ENCODE data around the gene FIP1L1.

Gene FIP1L1

DNA sequence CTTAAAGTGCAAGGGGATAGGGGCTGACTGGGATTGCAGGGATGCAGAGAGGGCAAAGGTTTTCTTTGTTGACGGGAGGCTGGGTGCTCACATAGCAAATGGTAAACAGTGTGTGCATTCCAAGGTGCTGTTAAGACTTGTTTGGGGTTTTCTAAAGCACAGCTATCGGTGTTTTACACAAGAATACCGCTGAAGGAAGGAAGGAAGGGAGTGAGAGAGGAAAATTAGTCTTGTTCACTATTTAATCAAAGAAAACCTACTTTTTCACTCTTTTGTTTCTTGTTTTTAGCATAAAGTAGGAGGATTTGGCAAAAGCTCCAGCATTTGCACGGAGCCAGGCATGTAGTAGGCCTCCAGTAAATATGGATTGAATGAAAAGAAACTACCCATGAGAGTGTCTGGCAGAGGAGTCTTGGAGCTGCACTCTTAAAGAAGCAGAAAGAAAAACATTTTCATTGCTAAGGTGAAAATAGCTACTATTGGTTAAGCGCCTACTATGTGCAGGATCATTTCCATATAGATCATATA is 99.7 kb downstream of the FIP1L1 start:
- DNase-seq: no peak

DNA sequence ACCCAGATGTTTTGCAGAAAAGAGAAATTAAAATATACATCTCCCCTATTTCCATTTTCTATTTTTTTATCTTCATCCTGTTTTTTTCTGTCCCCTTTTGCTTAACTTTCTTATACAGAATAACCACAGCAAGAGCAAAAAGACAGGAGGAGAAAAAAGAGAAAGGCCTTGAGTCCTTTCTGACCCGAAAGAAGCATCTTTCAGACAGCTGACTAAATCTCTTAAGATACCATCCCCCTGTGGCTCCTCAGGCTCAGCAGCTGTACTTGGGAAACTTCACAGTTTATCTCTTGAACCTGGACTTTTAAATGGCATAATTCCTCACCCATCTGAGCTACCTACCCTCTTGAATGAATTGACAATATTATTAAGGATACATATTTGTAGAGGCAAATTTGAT is 100.2 kb downstream of the FIP1L1 start:
- DNase-seq: no peak

DNA sequence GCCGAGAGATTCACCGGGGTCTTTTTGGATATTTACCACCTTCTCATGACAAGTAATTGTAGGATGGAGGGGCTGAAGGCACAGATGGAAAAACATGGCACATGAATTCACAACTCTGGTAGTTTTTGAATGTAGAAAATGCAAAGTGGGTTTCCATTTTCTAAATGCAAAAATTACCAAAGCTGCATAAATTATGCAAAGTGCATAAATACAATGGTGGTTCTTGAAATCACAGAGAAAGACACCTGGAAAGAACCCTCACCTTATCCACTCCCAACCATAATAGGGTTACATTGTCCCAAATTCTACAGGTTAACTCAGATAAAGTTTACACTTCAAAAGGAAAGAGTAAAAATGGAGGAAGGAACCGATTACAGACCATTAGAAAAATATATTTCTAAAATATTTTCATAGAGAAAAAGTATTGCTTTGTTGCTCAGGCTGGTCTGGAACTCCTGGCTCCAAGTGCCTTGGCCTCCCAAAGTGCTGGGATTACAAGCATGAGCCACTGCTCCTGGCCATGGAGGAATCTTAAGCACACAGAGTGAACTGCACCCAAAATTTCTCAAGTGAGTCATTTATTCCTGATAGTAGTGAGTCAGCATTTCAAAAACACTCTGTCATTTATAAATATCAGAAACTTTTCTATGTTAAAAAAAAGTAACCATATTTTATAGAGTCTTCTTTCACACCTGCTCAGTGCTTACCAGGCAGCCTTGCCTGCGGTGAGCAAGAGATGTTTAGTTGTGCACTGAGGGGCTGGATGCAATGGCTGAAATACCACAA is 101.4 kb downstream of the FIP1L1 start:
- no peak for DNase-seq

DNA sequence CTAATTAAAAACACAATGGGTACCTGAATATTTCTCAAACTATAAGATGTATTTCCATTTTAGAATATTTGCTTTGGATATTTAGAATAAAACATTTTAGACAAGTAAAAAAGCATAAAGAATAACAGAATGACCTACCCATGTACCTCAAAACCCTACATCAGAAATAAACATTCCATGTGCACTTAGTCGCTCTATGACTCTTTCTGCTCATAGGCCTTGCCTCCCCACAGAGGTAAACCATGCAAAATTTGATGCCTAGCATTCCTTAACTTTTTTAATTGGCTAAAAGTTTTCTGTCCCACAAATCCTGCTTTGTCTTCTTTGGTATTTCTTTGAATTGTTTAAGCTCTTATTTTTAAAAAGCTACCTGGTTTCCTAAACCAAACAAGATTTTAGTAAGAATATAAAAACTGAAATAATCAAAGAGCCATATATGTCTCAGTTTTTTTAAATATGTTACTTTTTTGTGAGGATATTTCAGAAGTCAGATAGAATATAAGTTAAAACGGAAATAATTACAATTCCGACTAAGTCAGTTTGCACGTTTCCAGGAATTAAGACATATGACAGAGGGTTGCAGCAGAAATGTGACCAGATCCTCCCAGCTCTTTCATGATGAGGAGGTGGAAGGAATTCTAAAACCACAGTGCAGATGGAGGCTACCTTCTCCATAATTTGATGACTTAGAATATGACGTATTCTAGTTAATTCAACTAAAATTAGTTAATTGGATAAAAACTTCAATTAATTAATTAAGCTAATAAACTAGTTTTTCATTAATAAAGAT is 102.5 kb downstream of the FIP1L1 start:
- no peak for DNase-seq

DNA sequence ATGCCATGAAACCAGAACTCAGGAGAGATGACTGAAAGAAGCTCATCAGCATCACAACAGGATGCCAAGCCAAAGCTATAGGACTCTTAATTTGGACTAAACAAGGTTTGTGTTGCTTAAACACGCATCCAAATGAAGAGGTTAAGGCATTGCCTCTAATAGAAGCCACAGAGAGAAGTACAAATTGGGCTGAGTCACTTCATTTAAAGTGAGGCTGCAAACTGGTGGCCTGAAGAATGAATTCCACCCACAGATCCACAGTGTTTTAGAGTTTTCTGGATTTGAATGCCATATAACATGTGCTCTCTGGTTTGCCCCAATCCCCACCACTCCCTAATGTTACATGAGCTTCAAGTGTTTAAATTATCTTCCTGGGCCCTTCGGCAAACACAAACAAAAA is 103.5 kb downstream of the FIP1L1 start:
- no peak for DNase-seq

DNA sequence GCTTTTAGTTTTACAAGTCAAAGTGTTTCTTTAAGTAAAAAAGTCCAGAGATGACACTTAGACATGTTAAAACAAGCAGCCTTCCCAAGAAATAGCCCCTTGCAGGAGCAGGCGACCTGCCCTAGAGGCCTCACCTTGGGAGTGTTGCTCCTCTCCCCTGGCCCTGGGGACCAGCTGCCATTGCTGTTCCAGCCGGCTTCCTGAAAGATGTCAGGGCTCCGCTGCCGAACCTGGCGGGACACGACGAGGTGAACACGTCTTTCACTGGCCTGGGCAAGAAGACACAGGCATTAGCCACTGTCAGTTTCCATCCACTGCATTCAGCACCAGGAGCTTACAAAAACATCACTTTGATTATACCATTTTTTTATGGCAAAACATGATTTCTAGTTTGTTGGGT is 104.1 kb downstream of the FIP1L1 start:
- no peak for DNase-seq

DNA sequence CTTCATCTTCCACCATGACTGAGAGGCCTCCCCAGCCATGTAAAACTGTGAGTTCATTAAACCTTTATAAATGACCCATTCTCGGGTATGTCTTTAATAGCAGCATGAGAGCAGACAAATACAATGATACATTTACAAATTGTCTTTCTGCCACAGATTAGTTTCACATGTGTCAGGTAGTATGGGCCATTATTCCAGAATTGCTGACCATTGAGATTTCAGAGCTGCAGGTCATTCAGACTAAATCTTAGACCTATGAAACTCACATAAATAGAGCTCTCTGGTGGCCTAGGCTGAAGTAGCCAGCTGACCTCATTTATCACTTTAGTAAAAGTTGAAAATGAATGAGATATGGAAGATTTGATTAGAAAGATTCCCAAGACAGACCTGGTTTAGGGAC is 105.8 kb downstream of the FIP1L1 start:
- no peak for DNase-seq

DNA sequence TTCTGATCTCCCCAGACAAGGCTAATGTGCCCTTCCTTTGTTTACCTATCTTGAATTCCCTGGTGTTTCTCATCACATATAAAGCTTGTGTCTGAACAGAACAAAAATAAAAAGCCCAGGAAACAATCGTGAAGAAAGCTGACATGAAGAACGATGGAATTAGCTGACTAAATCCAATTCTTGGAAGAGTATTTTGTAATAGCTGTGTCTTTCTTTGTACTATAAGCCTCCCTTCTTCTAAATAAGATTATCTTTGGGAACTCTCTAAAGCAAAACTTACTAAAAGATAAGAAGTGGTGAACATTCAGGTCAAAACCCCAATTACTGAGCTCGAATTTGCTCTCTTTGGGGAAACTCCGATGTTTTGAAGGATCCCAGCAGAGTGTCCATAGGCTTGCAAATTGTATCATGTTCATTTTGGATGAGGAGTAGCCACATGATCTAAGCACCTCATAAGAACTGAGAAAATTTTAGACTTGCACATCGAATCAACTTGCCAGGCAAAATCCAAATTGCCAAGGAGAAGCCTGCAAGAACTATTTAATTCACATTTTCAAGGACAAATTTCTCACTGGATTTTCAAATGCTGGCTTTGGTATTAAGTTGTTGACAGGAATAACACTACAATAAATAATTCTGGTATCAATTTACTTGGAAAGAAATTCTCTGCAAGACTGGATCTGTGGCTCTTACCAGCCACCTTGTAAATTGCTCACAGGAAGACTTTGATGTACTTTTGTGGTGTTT is 107.6 kb downstream of the FIP1L1 start:
- no peak for DNase-seq

DNA sequence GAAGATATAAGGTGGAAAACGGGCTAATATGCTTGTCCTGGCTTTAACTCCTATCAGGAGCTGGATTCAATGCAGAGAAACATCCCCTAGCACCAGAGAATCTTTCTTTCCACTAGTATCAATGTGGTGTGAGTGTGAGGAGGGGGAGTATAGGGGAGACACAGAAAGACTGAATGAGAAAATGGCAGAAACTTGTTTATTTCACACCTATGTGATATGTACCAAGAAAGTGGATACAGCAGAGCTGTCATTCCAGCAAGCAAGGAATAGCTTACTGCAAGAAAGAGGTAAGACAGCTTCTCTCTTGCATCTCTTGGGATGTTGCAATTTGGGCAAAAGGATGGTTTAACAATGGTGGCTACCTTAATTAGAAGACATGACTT is 108.2 kb downstream of the FIP1L1 start:
- no peak for DNase-seq

DNA sequence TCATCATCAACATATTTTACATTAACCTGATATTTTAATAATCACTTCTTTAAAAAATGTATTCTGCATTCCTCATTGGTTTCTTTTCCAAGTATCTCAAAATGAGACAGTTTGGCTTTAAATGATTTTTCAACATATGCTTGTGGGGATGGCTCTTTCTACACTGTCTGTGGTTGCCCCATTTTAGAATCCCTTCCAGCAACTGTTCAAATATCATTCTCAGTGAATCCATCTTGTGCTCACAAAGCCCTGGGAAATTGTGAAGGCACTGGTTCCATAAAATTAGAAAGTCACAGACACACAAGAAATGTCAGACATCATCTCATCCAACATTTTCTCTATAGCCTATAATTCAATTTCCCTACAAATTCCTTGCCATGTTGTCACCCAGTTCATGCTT is 110.3 kb downstream of the FIP1L1 start:
- no peak for DNase-seq

DNA sequence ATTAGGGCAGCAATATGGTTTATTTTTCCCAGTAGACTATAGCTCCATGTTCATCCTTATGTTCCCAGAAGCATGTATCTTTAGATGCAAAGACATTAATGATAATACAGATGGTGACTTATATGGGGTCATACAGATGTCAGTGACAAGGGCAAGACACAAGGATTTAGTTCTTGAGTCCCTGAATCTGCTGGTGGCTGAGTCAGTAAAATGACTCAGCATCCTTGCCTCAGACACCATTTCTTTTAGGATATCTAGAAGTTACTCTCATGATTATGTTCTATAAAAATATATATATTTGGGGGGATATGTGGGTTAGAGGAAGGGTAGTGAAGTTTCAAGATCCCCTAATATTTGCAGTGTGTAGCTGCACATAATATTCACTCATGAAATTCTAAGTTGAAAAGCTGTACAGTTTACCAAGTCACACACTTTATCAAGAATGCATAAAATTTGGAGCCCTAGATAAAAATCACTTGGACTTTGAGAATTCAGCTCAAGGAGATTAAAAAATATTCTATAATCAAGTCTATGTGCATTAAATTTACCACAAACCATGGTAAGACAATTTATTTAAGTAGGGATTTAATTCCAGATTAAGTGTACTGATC is 111.9 kb downstream of the FIP1L1 start:
- peak; percentile 26 for DNase-seq

DNA sequence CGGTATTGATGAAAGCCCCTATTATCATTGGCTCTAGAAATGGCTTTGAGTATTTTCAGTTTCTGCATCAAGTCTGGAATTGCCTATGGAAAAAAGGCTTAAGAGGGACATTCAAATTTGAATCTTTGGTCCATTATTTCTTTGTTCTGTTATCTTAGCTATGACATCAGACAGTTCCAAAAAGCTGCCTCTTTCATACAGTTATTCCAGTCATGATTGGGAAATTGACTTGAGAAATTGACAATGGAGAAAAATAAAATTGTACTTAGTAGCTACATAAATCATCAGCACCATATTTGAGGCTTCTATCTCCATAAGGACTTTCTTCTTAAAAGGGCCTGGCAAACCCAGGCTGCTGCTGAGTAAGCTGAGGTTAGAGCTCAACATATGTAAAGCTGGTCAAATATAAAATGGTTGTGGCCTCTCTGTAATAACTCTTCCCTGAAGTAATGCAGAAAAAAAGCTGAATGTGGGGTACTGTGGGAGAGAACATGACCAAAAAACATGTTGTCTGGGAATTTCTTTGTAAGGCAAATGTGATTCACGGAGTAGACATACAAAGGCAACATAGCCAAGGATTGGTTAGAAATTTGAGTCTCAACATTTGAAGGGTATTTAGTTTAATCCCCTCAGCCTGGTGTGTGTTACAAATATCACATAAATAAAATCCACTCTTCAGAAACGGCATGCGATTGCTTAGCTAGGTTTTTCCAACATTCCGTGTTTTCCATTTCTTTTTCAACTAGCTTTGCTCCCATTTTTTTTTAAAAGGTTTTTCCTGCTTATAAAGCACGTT is 112.9 kb downstream of the FIP1L1 start:
- no peak for DNase-seq

DNA sequence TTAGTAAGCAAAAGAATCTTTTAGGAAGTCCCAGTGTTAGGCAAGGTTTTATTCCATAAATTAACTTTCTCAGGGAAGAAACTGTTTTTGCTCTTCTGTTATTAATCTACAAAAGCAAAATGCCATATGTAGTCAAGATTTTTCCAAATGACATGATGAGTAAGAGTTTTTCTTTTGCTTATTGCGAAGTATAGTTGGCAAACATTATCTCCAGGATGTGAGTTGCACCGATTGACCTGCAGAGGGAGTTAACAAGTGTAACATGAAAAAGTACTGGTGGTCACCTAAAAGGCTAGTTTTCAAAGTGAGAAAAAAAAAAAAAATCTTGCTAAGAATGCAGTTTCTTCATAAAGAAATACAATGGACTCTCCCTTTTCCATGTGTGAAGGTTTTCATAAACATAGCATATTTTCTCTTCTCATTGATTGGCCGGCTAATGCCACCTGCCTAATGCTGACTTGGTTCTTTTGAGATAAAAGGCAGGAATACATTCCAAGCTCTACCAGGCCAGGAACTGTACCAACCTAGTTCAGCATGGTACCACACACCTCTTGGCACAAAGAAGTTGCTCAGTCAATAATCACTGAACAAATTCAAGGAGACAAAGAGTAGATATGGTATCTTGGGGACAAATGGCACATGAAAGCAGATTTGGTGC is 113.7 kb downstream of the FIP1L1 start:
- peak; percentile 52 for DNase-seq

DNA sequence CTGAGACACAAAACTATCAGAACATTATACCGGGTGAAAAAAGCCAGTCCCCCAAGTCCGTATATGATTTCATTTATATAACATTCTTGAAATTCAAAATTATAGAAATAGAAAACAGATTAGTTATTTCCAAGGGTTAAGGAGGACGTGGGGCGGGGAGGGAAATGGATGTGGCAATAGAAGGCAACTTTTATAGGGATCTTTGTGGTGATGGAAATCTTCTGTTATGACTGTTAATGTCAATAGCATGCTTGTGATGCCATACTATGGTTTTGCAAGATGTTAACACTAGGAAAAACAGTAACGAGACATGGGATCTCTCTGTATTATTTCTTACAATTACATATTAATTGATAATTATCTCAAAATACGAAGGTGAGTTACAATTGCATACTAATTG is 117.4 kb downstream of the FIP1L1 start:
- no peak for DNase-seq

DNA sequence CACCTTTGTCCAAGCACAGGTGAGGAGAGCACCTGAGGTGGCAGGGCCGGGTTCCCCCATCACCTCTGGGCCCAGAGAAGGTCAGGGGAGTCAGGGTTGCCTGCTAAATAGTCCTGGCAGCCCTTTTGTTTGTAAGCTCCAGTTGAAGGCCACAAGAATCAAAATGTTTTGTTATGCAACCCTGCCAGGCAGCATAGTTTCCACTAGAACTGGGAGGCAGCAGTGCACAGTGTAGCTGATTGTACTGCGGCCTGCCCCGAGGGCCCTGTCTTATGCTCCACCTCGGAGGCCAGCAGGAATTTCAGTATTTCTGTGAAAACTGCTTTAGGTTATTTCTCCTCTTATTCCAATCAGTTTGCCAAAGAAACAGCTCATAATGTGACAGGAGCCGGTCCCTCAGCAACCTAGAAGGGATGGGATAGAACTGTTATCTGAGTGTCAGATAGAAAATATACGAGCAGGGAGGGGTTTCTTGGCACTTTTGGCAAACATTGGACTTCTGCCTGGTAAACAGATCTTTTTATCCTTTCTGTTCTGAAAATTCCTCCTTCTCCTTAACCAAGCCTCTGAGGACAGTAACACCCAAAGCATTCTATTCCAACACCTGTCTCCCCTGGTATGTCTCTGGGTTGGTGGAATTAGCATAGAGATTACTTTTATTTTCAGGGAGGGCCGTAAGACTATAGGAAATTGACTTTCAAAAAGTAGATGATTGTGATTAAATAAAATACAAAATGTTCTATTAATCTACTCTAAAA is 120.2 kb downstream of the FIP1L1 start:
- DNase-seq: no peak

DNA sequence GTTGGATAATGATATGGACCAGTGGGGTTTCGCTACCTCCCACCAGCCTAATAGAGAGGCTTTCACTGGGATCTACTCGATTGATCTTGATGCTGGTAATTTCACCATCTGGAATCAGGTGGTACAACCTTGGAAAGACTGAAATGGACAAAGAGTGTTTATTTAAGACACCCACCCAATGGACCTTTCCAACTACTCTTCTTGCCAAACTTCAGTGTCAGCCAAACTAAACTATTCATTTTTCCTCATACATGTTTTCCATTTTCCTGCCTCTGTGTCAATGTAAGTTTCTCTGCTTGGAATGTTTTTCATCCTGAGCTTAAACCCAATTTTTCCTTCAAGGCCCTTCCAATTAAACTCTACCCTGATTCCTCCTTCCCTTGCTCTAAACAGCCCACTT is 121.3 kb downstream of the FIP1L1 start:
- no peak for DNase-seq

DNA sequence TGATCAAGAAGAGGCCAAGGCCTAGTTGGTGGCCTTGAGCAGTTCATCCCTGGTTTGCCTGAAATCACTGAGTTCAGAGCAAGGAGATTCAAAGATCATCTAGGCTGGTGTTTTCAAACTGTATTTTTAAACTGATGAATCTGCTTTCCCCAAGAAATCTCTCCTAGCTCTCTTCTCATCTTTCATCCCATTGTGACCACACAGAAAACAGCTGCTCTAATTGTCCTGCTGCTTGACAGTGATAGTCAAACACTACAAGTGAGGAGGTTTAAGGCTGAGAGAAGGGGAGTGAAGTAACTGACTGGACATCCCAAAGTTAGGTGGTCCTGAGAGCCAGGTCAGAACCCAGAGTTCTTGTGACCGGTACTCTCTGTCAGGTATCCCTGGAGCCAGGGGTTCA is 122.3 kb downstream of the FIP1L1 start:
- DNase-seq: no peak

DNA sequence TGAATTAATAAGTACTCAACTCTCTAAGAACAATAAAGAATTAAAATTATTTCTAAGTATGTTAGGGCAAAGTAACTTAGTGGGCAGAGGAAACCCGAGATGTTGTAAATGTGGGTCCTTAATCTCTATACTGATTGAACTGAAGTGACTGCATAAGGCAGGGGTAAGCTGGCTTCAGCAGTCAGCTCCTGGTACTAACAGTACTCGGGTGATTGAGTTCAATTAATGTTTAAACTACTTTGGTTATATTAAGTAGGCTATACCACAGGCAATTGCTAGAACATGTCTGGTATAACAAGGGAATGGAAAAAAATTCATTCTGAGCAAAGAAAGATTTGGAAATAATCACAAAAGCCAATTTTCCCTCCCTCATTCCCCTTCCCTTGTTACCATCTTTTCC is 123.1 kb downstream of the FIP1L1 start:
- DNase-seq: no peak

DNA sequence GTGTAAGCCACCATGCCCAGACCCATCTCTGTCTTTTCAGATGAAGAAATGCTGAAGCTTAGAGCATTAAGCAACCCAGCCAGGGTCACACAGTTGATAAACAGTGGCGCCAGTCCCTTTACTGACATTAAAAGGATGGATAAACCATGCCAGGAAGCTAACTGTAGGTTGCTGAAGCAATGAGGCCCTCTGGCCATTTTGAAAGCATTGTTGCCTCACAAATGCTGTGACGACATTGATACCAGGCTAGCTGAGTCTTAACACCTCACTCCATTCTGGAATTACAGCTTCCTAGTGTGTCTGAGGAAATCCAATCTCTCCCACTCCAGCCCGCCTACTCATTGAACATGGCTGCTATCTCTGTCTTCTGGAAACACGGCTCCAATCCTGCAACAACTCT is 124.1 kb downstream of the FIP1L1 start:
- DNase-seq: no peak

DNA sequence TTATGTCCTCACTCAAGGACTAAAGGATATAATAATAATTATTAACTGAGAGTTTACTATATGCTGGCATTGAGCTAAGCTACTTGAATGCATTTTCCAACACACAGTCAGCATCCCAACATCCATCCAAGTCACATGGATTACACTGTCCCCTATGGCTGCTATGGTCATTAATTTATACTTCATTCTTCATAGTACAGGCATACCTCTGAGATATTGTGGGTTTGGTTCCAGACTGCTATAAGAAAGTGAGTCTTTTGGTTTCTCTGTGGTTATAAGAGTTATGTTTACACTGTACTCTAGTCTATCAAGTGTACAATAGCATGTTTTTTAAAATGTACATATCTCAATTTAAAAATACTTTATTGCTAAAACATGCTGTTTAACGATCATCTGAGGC is 124.7 kb downstream of the FIP1L1 start:
- no peak for DNase-seq

DNA sequence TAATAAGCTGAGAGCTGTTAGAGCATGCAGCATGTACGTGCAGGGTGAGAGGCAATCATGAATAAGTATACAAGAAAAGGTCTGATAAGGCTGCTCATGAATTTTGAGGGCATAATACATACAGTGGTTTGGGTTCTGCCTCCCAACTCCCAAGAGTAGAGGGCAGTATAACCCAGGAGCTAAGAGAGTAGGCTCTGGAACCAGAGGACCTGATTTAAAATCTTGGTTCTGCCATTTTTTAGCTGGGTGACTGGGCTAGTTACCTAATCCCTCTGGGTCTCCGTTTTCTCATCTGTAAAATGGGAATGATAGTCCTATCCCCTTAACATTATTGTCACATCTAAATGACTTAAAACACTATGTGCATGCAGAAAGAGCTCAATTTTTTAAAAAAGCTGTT is 128.5 kb downstream of the FIP1L1 start:
- DNase-seq: no peak
